Sigmoid colon (tissue), 4 donors: ENCODE results near the gene DDX18.

Experiments used
- EP300 ChIP-seq, 4 donors: sonication (generic); formaldehyde crosslinking; IDR thresholded peaks; one replicate each; pipeline ENCODE4 v1.6.1; 2017; ENCODE audit warnings: antibody characterized with exemption in 4 of 4
- POLR2A ChIP-seq, 2 donors: fragments of 450-650 bp; IDR thresholded peaks; one replicate each; pipeline ENCODE4 v1.6.1; 2016; ENCODE audit warnings: antibody characterized with exemption in 2 of 2, mild to moderate bottlenecking in 2 of 2, moderate library complexity in 2 of 2
- TF ChIP-seq, protein P1 (sequence below), 4 experiments: fragments of 450-650 bp in 3 of 4; fragments of 200-600 bp in 1 of 4; IDR thresholded peaks; one replicate each; pipeline ENCODE4 v1.5.1; 2016 to 2019; ENCODE audit warnings: antibody characterized with exemption in 4 of 4, mild to moderate bottlenecking in 3 of 4, moderate library complexity in 2 of 4

DNA sequence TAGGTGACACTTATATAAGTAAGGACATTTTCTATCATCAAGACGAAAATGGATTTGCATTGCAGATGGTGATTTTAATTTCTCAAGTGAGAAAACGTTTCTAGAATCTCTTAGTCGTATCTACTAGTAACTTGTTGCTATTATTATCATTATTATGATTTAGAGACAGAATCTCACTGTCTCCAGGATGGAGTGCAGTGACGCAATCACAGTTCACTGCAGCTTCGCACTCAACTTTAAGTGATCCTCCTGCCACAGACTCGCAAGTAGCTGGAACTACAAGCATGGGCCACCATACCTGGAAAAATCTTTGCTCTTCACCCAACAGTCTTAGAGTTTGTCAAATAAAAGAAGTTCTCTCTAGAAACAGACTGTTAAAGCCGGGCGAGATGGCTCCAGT is 37.6 kb upstream of the DDX18 start:
- TF ChIP-seq, protein P1, sequence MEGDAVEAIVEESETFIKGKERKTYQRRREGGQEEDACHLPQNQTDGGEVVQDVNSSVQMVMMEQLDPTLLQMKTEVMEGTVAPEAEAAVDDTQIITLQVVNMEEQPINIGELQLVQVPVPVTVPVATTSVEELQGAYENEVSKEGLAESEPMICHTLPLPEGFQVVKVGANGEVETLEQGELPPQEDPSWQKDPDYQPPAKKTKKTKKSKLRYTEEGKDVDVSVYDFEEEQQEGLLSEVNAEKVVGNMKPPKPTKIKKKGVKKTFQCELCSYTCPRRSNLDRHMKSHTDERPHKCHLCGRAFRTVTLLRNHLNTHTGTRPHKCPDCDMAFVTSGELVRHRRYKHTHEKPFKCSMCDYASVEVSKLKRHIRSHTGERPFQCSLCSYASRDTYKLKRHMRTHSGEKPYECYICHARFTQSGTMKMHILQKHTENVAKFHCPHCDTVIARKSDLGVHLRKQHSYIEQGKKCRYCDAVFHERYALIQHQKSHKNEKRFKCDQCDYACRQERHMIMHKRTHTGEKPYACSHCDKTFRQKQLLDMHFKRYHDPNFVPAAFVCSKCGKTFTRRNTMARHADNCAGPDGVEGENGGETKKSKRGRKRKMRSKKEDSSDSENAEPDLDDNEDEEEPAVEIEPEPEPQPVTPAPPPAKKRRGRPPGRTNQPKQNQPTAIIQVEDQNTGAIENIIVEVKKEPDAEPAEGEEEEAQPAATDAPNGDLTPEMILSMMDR (IDR thresholded peaks at IDR 0.05), result no peak
- no peak for TF ChIP-seq EP300 (IDR thresholded peaks at IDR 0.05)
- no peak for TF ChIP-seq POLR2A (IDR thresholded peaks at IDR 0.05)
